CD4-positive, alpha-beta T cell treated with Interleukin-15 for 1 hour (primary cell): ENCODE measurements around the gene HOXA9.

Source experiments
- DNase-seq: peaks from one replicate; pipeline ENCODE4 v3.0.0-alpha.2; 2020

Gene HOXA9

DNA sequence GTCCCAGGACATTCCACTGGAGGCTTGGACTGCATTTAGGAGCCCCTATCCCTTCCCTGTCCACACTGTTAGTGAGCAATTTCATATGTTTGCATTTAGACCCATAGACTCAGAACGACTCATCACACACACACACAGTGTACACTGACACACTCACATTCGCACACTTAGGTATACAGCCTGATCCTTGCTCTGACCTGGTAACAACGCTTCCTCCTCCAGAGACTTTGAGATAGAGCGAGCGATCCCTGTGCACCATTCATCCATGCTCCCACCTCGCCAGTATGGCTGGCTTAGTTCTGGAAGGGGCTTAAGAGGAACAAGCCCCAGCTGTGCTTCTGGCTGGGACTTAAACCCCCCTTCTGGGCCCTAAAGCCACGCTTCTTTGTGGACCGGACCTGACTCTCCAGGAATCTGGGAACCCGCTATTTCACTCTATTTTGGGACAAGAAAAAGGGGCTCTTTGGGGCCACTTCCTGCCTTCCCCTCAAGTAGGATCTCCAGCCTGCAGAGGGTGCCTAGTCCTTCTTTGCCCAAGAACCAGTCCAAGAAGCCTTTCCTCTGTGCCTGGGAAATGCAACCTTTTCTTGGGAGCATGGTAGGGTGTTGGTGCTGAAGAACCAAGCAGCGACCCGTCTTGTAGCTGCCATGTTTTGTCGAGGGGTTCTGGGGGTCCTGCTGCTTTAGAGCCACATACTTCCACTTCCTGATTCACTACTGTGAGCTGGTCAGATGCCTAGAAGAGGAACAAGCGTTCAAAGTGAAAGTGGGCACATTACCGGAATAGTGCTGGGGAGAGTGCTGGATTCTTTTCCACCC lies 35.6 kb upstream of the HOXA9 start:
- DNase-seq: no peak

DNA sequence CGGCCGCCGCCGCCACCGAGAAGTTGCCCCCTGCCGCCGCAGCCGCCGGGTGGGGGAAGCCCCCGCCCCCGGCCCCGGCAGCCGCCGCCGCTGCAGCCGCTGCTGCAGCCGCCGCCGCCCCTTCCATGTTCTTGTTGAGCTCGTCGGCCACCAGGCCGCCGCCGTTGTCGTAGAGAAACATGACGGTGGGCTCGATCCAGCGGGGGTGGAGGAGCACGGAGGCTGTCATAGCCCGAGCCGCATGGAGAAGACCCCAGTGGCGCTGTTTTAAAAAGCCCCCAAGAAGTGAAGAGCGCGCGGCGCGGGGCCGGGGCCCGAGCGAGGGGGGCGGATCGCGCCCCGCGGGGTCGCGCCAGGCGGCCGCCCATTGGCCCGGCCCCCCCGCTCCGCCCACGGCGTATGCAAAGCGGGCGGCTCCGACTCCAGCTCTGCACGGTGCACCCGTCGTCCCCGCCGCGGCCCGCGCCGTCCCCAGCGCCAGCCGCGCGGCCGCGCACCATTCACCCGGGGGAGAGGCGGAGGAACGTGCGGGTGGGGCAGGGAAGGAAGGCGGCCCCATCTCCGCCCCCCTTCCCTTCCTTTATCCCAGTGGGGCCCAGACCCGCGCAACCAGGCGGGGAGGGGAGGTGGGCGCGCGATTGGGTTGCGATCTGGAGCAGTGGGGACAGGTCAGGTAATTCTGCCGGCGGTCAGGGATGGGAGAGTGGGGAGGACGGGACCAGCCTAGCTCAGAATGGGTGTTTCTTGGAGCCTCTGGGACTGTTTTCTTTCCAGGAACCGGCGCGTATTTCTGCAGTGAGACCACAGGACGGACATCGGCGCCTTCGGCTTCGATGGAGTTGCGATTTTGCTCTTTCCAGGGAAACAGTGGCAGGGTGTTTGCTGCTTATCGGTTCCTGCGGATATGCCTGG lies 34.8 kb upstream of the HOXA9 start, which contains the start of gene HOXA13:
HOXA13 (minus strand) TSS at position 243 of the 912 bp plus-strand sequence; CDS start at position 229, 14 bp downstream.
- no peak for DNase-seq

DNA sequence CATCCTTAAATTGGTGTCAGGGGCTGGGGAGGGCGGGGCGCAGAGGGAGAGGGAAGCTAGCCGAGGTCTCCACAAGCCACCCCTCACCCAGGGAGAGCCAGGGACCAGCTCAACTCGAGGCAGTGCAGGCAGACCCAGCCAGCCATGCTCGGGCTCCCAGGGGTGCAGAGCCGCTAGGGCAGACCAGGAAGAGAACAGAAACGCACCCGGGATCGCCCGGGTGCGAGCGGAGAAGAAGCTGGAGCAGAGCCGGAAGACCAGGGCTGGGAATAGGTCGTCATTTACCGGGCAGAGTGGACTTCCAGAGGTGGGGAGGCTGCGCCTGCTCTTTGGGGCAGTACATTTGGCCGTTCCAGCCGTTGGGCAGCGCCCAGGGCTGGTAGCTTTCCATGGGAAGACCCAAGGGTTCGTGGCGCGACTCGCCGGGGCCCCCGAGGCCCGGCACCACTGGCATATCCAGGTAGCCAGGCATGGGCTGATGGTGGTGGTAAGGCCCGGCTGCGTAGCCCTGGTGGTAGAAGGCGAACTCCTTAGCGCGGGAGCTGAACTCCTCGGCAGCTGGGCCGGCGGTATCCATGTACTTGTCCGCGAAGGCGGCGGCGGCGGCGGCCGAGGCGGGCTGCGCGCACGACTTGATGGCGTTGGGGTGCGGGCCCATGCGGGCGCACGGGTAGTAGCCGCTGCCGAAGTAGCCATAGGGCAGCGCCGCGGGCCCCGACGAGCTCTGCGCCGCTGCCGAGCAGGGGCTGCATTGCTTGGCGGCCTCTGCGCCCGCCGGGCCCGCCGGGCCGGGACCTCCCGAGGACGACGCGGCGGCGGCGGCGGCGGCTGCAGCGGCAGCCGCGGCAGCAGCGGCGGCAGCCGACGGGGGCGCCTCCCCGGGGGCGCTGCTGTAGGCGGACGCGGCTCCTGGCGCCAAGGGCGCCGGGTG lies 33.8 kb upstream of the HOXA9 start:
- no peak for DNase-seq

DNA sequence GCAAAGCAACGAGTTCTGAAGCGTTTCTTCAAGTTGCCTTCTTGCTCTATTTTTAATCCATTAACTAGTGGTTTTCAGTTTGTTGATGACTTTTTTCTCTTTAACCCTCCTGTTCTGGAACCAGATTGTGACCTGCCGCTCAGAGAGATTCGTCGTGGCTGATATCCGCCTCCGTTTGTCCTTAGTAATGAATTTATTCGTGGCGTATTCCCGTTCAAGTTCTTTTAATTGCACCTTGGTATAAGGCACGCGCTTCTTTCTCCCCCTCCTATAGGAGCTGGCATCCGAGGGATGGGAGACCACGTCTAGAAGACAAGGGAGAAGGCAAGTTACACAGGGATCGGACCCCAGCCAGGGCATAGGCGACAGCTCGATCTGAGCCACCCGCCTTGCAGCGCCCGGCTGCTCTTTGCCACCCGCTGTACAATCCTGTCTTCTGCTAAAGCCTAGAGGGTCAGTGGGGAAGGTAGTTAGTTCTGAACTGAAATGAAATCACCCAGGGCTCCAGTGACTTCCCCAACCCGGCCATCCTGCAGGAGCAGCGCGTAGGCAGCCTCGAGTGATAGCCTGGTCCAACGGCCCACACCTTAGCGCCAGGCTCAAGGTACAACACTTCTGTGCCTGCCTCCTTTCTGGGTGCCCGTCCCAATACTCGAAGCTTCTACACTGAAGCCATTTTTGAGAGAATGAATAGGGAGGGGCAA lies 33.0 kb upstream of the HOXA9 start:
- no peak for DNase-seq

DNA sequence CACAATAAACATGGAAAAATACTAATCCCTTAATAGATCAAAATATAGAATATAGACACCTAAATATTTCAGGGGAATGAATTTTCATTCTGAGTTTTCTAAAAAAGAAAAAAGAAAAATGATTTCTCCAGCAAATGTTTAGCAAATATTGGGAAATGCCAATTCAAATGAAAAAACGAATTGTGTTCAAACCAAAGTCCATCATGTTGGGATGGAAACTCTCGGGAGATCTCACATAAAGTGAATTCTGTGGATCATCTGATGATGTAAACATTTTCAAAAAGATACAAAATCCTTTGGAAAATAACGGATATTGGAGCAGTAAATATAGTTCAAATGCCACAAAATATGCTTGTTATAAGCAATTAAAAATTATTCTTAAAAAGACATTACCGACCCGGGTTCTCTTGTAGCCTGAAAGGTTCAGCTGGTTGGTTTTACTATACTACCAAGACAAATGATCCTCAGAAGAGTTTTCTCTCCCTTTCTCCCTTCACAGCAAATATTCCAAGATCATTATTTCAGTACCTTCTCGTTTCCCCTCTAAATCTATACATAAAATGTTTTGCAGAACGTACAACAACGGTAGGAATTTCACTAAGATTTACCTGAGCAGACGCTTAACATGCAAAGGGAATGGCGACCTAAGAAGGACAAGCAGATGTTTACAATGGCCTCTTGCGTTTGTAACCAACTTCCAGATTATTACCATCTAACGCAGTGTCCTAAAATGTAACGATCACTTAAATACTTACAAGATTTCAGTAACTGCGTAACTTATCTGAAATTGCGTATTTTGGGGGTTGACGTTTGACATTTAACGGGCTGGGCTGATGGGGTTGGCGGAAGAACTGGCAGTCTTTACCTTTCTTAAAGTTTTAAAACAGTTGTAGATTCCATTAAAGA lies 32.1 kb upstream of the HOXA9 start:
- DNase-seq: no peak

DNA sequence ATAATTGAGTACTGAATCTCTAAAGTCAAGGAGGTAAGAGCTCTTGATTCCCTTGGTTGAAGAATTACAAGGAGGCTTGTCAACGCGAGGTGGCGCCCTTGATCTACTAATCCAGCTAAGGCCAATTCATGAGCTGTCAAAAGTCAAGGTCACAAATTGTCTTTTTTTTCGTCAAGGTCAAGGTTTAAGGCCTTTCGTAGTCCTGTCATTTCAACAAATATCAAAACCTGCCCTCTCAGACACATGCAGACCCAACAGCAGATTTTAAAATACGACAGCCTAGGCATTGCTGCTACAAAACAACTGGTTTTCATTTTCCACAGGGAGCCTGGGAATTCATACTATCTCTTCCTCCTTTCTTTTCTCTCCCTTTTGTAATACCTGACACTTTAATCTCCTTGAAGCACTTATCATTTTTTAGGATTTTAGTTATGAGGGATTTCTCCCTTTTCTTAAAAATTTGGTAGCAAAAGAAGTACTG lies 31.0 kb upstream of the HOXA9 start:
- peak; percentile 75 for DNase-seq

DNA sequence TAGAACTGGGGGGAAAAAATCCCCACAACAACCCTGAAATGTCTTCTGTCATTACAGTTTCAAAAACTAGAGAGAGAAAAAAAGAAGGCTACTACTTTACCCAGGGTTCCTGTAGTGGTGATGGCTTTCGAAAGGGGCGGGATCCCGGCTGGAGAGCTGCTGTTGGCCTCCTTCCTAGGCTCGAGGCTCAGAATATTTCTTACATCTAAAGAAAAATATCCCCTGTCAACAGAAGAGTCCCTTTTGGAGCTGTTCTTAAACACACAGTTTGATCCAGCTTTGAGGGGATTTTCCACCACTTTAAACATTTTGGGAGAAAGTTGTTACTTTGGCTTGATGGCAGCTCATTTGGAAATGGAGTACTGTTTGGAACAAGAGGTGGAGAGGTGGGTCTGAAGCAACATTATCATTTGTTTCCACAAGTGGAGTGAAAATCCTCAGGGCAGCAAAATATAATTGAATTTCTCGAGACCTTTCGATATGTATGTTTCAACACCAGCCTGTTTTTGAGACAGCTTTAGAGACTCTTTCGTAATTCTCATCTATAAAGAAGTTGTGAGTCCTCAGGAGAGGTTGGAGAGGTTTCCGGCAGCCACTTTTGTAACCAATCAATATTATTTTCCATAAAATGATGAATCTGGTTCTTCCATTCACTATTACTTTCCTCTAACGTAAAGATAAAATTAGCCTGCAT lies 29.5 kb upstream of the HOXA9 start:
- DNase-seq: no peak

DNA sequence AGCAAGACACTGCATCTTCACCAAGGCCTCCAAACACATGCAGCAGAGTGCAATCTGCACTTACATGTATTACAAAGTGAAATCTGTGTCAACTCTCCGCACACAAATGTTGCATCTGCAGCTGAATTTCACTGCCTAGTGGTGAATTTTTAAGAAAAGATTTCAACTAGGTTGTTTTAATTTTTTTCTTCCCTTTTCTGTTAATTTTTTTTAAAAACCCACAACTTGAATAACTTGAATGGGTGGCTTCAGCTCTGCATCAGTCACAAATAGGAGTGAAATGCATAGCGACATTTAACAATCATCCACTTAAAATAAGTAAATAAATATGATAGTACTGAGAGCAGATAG lies 28.6 kb upstream of the HOXA9 start:
- no peak for DNase-seq

DNA sequence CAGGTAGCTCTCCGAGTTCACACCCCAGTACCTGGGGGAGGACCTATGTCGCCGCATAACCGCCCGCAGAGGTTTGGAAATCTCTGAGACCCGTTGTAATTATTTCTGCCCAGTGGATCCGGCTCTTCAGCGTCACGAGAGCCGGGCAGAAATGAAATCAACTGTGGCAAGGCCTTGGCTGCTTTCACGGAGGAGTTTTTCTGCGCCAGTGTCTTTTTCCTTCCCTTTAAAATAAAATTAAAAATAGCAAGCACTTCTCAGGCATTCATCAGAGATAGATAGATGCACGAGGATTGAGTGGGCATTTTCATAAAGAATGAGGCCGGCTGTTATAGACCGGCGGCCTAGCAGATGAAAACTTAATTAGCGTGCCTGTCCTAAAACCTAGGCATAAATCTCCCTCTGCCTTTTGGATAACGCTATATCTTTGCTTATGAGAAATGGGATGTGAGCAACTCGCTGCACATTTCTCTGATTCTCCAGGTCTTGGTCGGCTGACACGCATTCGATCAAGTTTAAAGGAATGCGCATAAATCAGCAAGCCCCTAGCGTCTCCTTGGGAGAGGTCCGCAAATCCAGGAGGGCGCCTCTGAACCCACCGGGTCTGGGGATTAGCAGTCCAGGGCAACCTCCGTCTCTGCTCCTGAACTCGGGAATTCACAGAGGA lies 28.1 kb upstream of the HOXA9 start:
- DNase-seq: no peak

DNA sequence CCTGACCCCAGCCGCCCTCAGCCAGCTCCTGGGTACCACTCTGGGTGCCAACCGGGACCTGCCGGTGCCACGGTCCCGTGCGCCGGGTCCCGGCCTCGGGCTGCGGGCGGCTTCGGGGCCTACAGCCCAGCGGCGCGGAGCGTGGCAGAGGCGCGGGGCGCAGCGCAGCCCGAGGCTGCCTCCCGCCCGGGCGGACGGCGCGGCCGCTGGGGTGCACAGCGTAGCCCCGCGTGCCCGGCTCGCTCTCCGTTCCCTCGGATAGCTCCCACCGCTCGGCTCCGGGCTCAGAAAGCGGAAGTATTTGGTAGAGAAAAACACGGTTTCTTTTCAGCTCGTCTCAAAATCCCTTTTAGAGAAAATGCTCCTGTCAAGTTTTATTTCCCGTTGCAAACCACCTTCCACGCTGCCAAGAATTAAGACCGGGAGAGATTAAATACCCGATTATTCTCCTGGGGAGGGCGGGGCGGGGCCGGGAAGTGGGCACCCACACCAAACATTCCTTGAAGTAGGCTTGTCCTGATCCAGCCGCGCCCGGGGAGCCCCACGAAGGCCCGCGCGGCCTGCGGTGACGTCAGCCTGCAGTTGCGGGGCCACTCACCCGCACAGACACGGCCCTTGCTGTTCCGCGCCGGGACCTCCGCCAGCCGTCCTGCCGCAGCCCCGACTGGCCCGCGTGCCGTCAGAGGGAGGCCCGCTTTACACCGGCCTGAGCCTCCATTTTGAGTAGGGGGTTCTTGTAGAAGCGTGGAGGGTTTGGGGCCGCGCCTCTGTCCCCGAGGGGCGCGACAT lies 27.4 kb upstream of the HOXA9 start:
- DNase-seq: no peak

DNA sequence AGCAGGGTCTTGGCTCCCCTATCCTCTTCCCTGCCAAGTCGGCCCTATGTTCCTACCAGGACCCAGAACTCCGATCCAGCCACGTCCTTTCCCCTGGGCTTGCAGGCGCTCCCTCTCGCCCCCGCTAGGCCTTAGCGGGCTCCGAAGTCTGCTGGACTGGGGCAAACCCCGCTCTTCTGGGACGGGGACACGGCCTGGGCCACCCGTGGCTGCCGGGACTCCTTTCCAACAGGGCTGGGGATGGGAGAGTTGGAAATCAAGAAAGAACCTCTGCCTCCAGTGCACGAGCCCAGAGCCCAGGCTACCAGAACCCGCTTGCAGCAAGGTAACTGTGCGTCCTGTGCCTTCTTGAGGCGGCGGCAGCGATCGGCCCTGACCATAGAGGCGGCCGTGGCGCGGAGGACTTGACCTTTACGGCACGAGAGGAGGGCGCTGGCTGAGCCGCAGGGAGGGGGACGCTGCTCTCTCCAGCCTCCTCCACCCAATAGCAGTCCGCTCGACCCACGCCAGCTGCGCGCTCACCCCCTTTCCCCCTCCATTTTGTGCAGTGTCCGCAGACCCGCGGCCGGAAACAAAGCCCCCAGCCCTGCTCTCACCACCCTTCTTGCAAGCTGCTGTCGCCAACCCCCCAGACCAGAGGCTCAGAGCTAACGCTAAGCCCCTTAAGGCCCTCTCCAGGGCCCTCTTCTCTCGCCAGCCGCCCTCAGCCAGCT lies 26.7 kb upstream of the HOXA9 start:
- no peak for DNase-seq

DNA sequence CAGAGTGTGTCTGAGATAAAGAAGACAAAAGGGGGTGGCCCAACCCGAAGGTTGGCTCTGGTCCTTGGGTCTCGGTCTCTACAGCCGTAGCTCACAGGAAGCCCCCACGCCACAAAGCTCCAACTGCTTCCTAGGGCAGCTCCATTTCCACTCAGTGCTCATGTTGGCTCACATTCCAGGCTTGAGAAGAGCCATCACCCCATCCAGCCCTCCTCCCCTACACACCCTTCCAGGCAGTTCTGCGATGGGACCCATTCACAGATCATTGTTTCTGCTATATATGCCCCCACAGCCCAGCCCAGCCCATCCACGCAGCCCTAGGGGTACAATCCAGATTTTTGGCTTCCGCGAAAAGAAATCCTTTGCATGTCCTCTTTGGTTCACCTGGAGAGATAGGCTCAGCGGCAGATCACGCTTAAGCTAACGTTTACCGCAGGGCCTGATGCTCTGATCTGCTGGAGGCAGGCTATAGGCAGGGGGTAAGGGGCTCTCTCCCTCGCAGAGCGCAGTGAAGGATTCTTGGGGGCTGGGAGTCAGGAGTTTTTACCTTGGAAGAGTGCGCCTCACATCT lies 25.9 kb upstream of the HOXA9 start:
- no peak for DNase-seq

DNA sequence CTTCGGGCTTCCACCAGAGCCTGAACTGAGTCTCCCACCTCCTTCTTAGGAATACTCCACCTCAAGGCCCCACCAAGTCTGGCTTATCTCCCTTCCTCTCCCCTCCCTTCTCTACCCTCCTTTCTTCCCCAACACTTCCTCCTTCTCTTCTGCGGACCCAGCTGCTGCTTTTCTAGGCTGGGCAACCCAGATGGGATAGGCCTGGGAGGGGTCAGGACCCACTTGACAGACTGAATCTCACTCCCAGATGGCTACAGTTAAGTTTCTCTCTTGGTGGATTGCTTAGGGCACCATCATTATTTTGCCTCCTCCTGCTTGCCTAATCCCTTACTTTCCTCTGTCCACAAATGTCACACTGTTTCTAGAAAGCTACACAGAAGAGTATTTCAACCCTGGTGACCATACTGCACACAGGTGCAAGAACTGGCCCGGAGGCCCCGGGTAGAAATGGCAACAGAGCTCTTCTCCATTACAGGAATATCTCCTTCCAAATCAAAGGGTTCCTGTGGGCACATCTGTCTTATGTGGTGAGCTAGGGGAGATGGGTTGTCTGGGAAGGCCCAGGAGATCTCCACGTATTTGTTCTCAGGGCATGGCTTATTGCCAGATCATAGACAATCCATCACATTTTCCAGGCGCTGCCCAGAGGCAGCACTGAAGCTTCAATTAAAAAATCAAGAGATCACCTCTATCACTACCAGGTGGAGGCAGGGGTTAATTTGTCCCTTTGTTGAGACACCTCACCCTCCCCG lies 24.8 kb upstream of the HOXA9 start:
- no peak for DNase-seq

DNA sequence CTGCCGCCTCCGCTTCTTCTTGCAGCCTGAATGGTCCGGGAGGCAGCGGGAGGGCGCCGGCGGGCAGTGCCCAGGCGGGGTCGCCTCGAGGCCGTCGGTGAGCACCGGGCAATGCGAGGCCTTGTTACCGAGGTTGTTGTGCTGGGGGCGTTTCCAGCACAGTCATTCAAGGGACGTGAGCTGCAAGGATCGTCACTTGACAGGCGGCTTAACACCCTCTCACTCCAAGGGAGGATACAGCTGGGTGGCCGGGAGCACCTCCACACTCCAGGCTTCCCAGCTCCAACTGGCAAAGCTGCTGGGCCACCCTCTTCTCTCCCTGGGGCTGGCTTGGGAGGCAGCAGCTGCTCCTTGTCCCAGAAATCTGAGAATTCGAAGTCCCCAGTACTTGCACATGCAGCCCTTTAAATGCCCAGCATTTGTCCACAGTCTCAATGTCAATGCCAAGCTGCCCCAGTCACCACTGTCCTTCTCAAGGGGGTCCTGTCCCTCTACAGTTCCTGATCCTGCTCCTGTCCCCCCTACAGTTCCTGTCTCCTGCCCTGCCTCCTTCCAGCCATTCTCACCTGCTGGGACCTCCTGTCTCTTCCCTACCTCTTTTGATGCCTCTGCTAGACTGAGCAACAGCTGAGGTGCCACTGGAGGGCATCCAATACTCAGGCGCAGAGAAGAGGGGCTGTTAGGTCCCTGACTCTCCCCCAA lies 24.1 kb upstream of the HOXA9 start:
- no peak for DNase-seq

DNA sequence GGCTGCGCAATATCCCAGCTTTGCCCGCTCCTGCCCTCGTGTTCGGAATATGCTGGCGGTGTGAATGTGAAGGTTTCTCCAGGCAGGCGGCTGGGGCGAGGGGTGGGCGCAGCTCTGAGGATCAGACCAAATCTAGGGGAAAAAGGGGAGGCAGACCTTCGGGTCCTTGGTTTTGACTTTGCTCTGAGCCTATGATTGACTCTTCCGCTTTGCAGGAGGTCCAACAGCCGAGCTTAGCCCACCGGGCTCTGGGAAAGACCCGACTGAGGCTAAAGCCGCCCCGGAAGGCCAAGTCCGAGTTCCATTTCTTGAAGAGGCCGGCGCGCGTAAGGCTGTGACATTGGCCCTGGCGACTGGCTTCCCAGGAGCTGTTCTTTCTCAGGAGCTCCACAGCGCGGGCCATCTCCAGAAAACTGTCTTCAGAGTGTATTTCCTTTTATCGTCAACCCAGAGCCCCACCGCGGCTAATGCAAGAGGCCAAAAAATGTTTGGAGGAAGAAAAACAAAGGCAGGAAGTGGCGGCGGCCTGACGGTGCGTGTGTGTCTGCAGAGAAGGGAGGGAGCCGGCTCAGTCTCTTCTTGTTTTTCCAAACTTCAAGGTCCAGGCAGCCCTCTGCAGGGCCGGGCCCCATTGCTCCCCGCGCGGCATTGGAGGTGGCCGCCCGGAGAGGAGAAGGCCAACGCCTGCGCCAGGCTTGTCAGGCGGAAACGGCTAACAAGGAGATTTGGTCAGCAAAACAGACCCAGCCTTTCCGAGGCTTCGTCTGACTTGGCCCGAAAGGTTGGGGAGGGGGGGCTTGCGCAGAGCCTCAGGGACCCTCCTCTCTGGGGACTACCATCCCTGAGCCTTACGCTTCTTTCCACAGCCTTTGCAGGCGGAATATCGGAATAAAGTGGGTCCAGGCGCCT lies 23.3 kb upstream of the HOXA9 start:
- DNase-seq: peak; percentile 54
